Effector memory CD8-positive, alpha-beta T cell (primary cell): ENCODE measurements around the gene RTRAF.

Experiments
- ATAC-seq: fragments of 150-1000 bp; cut with Tn5 transposase; replicated peaks from 2 replicates; pipeline ENCODE4 v1.10.0; 2021; ENCODE audit warnings: mild to moderate bottlenecking, moderate library complexity
- DNase-seq, 3 experiments: peaks; one replicate each; pipeline ENCODE4 v3.0.0; 2021
- H3K27ac Mint-ChIP-seq, 2 donors: one replicate each; pipeline ENCODE4 v1.8.0; 2022; ENCODE audit warnings: mild to moderate bottlenecking in 2 of 2, mixed read lengths in 2 of 2, moderate library complexity in 2 of 2
- H3K27me3 Mint-ChIP-seq, 2 donors: one replicate each; pipeline ENCODE4 v1.8.0; 2022; ENCODE audit warnings: mixed read lengths in 2 of 2
- H3K36me3 Mint-ChIP-seq: one replicate; pipeline ENCODE4 v1.8.0; 2022; ENCODE audit warnings: mild to moderate bottlenecking, moderate library complexity, mixed read lengths; ENCODE audit not compliant: insufficient read depth
- H3K4me1 Mint-ChIP-seq, 2 donors: one replicate each; pipeline ENCODE4 v1.8.0; 2022; ENCODE audit warnings: low read depth in 2 of 2, mixed read lengths in 2 of 2
- H3K4me3 Mint-ChIP-seq, 2 donors: one replicate each; pipeline ENCODE4 v1.8.0; 2022; ENCODE audit warnings: mild to moderate bottlenecking in 2 of 2, mixed read lengths in 2 of 2, moderate library complexity in 2 of 2
- H3K9me3 Mint-ChIP-seq, 2 donors: one replicate each; pipeline ENCODE4 v1.8.0; 2022; ENCODE audit warnings: mixed read lengths in 2 of 2

The RTRAF gene

DNA sequence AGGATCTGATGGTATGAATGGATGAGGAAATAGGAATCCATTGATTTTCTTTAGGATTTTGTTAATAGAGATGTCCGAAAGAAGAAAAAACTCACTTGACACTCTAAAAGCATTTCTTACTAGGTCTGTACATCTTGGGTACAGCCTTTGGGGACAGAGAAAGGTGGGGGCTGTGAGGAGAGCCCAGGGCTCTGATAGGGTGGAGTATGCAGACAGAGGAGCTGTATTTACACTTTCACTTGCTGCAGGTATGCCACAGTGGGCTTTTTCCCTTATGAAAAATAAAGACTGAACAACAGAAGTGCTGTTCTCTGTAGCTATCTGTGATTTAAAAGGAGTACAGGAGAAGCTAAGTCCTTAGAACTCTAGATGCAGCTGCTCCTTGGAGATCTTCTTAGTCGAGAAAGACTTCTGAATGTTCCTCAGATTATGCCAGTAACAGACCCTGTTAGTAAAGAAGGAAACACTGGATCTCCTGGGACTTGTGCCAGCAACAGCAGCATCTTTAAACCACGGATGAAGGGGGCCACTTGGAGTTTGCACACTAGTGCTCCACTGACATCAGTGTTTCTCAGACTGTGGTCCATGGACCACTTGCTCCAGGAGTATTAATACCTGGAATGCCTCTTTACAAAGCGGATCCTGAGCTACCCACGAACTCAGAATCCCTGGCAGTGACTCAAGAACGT lies 19.4 kb upstream of the RTRAF start:
- peaks cover 37% of the 10 kb centered on the region for H3K36me3 Mint-ChIP-seq
- no peaks in the 10 kb centered on the region for H3K9me3 Mint-ChIP-seq
- H3K4me1 Mint-ChIP-seq = peaks cover 3 to 27% of the 10 kb centered on the region in 2 donors
- peak overlapping the region; percentile 73 to 74 for H3K27ac Mint-ChIP-seq
- DNase-seq (no peak), ATAC-seq (no peak)
- no peaks in the 10 kb centered on the region for H3K27me3 Mint-ChIP-seq
- H3K4me3 Mint-ChIP-seq = no peak overlapping the region

DNA sequence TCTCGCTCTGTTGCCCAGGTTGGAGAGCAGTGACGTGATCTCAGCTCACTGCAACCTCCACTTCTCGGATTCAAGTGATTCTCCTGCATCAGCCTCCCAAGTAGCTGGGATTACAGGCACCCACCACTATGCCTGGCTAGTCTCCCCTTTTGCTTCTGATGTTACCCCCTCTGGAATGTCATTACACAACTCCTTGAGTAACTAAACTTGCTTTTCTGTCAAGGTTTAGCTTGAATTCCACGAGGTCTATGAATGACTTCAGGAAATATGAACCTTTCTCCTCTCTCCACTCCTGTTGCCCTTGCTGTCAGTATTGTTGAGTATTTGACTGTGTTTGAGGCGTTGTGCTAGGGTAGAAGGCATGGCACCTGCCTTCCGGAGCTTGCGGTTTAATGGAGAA lies 16.8 kb upstream of the RTRAF start:
- ATAC-seq = no peak
- Mint-ChIP-seq H3K27ac (no peak overlapping the region), H3K4me1 (peaks cover 0 to 24% of the 10 kb centered on the region in 2 donors), H3K36me3 (peaks cover 14% of the 10 kb centered on the region), H3K27me3 (no peaks in the 10 kb centered on the region), H3K9me3 (no peaks in the 10 kb centered on the region), H3K4me3 (no peak overlapping the region)
- DNase-seq = no peak

DNA sequence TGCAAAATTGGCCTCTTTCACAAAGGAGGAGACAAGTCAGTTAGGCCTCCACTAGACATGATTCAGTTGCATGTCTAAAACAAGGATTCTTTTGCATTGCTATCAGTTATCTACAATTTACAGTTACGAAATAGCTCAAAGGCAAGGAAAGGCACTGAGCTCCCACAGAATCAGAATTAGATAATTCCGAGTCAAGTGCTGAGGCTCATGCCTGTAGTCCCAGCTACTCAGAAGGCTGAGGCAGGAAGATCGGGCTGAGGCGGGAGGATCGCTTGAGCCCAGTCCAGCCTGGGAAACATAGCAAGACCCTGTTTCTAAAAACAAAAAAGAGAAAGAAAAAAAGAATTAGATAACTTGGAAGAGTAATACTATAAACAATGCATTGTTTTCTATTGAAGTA lies 12.3 kb upstream of the RTRAF start:
- Mint-ChIP-seq H3K36me3 (no peaks in the 10 kb centered on the region), H3K4me3 (no peak overlapping the region), H3K27me3 (peaks cover 0 to 6% of the 10 kb centered on the region in 2 donors), H3K9me3 (no peaks in the 10 kb centered on the region), H3K4me1 (peaks cover 9 to 11% of the 10 kb centered on the region in 2 donors), H3K27ac (no peak overlapping the region)
- DNase-seq (no peak), ATAC-seq (no peak)

DNA sequence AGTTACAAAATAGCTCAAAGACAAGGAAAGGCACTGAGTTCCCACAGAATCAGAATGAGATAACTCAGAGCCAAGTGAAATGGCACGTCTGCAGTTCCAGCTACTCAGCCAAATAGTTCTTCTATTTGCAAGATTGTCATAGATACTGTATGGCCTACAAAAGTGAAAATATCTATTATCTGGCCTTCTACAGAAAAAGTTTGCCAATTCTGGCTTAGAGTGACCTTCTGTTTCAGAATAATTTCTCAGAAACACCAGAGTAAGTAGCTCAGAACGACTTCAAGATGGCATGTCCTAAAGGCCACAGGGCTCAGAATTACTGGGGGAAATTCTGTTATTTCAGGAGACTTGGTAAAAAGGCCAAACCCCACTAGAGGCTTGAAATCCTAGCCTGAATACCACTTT lies 10.7 kb upstream of the RTRAF start:
- Mint-ChIP-seq H3K4me1 (peaks cover 3 to 9% of the 10 kb centered on the region in 2 donors), H3K4me3 (no peak overlapping the region), H3K27ac (no peak overlapping the region), H3K36me3 (no peaks in the 10 kb centered on the region), H3K27me3 (peaks cover 0 to 6% of the 10 kb centered on the region in 2 donors), H3K9me3 (no peaks in the 10 kb centered on the region)
- DNase-seq (no peak), ATAC-seq (no peak)

DNA sequence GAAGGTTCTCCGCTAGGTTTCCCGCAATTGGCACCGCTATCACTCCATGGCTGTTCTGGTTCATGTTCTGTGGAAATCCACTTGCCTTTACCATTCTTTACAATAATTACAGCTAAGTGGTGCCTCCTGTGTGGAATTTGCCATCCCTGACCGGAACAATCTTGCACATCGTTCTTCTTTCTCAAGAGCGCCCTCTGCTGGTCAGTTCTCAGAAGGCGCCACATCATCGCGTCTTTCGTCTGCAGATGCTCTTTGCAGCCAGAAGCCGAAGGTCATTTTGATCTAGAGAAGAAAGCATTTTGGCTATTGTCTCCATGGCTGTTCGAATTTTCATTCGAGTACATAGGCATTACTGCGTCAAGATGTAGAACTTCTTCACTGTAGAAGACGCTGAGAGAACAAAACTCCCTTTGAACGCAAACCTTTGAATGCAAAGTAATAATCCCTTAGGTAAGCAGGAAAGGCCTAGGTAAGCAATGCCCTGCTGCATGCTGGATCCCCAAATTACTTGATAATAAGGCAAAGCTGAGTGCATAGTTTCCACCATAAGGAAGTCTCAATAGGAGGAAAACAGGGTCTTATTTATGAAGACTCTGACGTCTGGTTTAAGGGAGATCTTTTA lies 10.1 kb upstream of the RTRAF start:
- ATAC-seq (peak; percentile 90), DNase-seq (peak; percentile 80 to 83 (median 81))
- H3K4me3 Mint-ChIP-seq = no peak overlapping the region
- no peaks in the 10 kb centered on the region for H3K9me3 Mint-ChIP-seq
- H3K4me1 Mint-ChIP-seq = peaks cover under 1 to 9% of the 10 kb centered on the region in 2 donors
- peaks cover 0 to 6% of the 10 kb centered on the region in 2 donors for H3K27me3 Mint-ChIP-seq
- no peaks in the 10 kb centered on the region for H3K36me3 Mint-ChIP-seq
- H3K27ac Mint-ChIP-seq = no peak overlapping the region

DNA sequence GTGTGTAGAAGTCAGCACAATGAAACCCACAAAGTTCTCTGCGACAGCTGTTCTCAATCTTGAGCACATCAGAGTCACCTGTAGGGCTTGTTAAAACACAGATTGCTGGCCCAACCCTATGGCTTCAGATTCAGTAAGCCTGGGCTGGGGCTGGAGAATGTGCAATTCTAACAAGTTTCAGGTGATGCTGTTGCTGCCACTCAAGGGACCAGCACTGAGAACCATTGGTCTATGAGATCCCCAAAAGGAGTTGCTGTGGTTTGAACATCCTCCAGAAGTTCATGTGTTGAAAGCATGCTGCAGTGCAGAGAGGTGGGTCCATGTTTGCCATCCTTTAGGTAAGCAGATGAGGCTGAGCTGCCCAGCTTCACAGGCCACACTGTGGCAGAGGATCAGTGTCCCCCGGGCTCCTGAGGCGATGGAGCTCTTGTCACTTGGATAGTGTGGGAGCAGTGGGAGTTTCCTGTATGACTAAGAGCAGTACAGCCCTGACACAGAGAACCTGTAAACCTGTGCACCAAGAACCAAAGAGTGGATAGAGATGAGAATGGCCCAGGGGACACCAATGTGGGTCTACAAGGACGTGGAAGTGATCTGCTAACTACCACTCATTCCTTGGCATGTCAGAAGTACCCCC lies 8.0 kb upstream of the RTRAF start:
- Mint-ChIP-seq H3K27ac (no peak overlapping the region), H3K36me3 (no peaks in the 10 kb centered on the region), H3K4me1 (peaks cover 0 to 9% of the 10 kb centered on the region in 2 donors), H3K4me3 (no peak overlapping the region), H3K27me3 (peaks cover 0 to 6% of the 10 kb centered on the region in 2 donors), H3K9me3 (no peaks in the 10 kb centered on the region)
- no peak for ATAC-seq
- DNase-seq = no peak

DNA sequence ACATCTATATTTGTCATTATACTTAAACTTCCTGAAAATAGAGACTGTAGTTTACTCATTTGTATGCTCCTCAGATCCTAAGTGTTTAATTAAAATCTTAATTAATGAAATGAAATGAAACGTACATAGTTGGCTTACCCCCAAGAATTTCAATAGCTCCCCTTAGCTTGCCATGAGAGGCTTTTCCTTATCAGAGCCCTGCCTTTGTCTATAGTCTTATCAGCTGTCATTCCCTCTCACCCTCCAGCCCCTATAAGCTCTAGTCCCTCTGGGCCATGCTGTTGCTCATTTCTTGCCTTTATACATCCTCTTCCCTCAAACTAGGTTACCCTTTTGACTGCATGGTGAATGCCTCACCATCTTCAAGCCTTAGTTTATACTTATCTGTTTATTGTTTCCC lies 1.1 kb upstream of the RTRAF start:
- DNase-seq = no peak
- H3K9me3 Mint-ChIP-seq = no peaks in the 10 kb centered on the region
- peak overlapping the region; percentile 88 to 99 for H3K27ac Mint-ChIP-seq
- peaks cover 12 to 26% of the 10 kb centered on the region in 2 donors for H3K4me1 Mint-ChIP-seq
- ATAC-seq = no peak
- H3K4me3 Mint-ChIP-seq = no peak overlapping the region
- no peaks in the 10 kb centered on the region for H3K27me3 Mint-ChIP-seq
- peaks cover 30% of the 10 kb centered on the region for H3K36me3 Mint-ChIP-seq

DNA sequence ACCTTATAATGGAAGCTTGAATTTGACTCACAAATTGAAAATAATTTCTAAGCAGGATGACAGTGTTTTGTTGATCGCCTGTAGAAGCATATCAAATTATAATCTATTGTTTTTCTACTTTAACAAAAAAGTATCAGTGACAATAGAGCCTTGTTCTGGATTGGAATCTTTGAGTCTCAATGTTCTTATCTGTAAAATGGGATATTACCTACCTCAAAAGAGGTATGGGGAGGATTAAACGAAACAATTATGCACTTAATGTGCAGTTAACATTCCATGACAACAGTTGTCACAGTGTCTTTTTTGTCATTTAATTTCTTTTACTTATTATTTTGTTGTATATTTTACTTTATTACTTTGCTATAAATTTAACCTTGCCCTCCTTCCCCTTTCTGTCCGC lies 1.1 kb downstream of the RTRAF start:
- Mint-ChIP-seq H3K4me3 (peak overlapping the region; percentile 88 to 90), H3K9me3 (no peaks in the 10 kb centered on the region), H3K36me3 (peaks cover 36% of the 10 kb centered on the region), H3K4me1 (peaks cover 15 to 41% of the 10 kb centered on the region in 2 donors), H3K27ac (peak overlapping the region; percentile 88 to 99), H3K27me3 (no peaks in the 10 kb centered on the region)
- no peak for ATAC-seq
- DNase-seq = no peak

DNA sequence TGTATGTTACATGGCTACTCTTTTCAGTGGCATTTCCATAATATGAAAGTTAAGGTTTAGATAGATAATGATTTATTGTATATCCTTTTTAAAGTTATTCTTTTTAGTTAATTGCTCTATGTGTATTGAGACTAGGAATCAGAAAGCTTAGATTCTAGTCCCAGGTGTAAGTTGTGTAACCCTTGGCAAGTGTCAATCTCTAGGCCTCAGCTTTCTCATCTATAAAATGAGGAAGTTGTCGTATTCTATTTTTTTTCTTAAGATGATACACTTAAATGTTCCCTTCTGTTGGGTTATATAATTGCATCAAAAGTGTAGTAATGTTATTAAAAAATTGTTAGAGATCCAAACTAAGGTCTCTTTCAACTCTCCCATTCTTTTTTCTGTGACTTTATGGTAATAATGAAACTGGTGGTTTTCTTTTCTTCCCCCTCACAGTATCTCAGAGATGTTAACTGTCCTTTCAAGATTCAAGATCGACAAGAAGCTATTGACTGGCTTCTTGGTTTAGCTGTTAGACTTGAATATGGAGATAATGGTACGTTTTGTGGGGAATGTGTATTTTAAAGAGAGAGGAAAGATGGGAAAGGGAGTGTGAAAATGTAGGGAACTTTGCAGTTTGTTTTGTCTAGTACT lies 4.1 kb downstream of the RTRAF start:
- Mint-ChIP-seq H3K36me3 (peaks cover 59% of the 10 kb centered on the region), H3K4me1 (peaks cover 16 to 47% of the 10 kb centered on the region in 2 donors), H3K4me3 (no peak overlapping the region), H3K27me3 (no peaks in the 10 kb centered on the region), H3K27ac (peak overlapping the region in 1 of 2 donors; percentile 1), H3K9me3 (no peaks in the 10 kb centered on the region)
- ATAC-seq (no peak), DNase-seq (no peak)

DNA sequence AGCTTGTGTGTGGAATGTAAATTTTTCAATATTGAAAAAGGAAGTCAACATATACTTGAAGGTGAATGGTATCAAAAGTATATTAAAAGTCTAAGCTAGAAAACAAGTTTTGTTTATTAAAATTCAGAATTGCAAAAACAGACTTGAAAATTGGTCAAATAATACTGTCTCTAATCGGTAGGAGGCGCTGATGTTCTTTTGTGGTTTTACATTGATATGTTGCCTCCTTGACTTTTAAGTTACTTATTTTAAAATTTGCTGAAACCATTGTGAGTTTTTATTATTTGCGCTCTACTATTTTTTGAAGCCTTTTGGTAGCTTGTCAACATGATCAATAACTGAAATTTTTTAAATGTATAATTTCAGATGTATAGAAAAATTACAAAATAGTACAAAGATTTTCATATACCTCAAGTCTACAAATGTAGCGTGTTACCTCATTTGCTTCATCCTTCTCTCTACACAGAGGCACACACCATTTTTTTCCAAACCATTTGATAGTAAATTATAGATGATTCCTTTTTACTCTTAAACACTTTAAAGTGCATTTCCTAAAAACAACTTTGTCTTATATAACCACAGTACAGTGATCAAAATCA lies 6.9 kb downstream of the RTRAF start:
- ATAC-seq (peak; percentile 45), DNase-seq (peak; percentile 18 to 37 (median 20))
- peaks cover 6 to 27% of the 10 kb centered on the region in 2 donors for H3K4me1 Mint-ChIP-seq
- no peaks in the 10 kb centered on the region for H3K27me3 Mint-ChIP-seq
- no peak overlapping the region for H3K4me3 Mint-ChIP-seq
- peaks cover 71% of the 10 kb centered on the region for H3K36me3 Mint-ChIP-seq
- no peak overlapping the region for H3K27ac Mint-ChIP-seq
- H3K9me3 Mint-ChIP-seq = no peaks in the 10 kb centered on the region

DNA sequence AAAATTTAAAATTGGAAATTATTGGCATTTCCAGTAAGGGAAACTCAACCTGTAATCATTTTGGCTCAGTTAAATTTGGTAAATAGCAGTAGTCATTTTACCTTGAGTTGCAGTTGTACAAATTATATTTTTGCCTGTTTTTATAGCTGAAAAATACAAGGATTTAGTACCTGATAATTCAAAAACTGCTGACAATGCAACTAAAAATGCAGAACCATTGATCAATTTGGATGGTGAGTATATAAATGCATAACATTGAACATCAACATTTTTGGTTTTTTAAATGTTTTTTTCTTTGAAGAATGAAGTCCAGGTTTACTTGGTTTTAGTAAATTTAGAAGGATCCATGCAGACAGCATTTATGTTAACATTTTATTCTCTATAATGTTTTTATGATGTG lies 9.0 kb downstream of the RTRAF start:
- Mint-ChIP-seq H3K36me3 (peaks cover 74% of the 10 kb centered on the region), H3K9me3 (no peaks in the 10 kb centered on the region), H3K4me3 (no peak overlapping the region), H3K27ac (no peak overlapping the region), H3K4me1 (peaks cover 4 to 19% of the 10 kb centered on the region in 2 donors), H3K27me3 (no peaks in the 10 kb centered on the region)
- DNase-seq (no peak), ATAC-seq (no peak)

DNA sequence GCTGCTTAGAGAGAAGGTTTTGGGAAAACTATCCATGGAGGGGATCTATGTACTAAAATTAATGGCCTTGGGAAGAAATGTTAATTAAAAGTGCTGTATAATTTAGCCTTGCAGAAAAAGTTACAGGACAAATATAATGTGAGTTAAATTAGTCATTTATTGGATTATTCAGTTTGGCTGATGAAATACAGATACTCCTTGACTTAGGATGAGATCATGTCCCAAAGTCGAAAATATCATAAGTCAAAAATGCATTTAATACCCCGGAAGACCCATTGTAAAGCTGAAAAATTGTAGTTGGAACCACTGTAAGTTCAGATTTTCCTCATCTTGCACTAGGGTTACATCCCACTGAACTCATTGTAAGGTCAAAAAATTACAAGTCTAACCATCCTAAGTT lies 9.7 kb downstream of the RTRAF start:
- Mint-ChIP-seq H3K36me3 (peaks cover 78% of the 10 kb centered on the region), H3K9me3 (no peaks in the 10 kb centered on the region), H3K27me3 (no peaks in the 10 kb centered on the region), H3K4me1 (peaks cover 1 to 14% of the 10 kb centered on the region in 2 donors), H3K27ac (no peak overlapping the region), H3K4me3 (no peak overlapping the region)
- ATAC-seq (no peak), DNase-seq (no peak)

DNA sequence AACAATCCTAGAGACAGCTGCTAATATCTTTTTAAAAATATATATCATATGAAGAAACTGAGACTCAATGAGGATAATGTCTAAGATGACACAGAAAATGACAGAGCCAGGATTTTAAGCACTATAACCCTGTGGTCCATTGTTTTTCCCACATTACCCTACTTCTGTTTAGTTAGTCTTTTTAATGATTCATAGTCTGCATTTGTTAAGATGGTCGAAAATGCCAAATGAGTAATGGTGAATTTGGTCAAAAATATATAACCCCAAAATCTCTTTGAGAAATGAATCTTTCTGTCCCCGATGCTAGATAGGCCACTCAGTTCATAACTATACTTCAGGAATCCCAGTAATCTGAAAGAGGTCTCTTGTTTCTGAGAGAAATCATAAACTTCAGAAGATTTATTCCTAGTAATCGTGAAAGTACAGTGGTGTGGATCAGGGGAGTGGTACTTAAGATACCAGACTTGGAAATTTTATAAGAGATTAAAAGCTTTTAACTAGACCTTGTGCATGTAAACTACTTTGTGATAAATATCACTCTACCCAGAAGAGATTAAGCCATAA lies 10.8 kb downstream of the RTRAF start:
- Mint-ChIP-seq H3K9me3 (no peaks in the 10 kb centered on the region), H3K27me3 (no peaks in the 10 kb centered on the region), H3K27ac (no peak overlapping the region), H3K36me3 (peaks cover 84% of the 10 kb centered on the region), H3K4me3 (no peak overlapping the region), H3K4me1 (peaks cover 1 to 6% of the 10 kb centered on the region in 2 donors)
- DNase-seq (no peak), ATAC-seq (no peak)
